Lower lobe of right lung (tissue), 2 donors: ENCODE measurements around the gene TMC8. TPM values are rescaled to one million over a fixed set of nuclear protein-coding genes. Genes with fewer than 3 reads are reported as not detected.

Source experiments
- ATAC-seq, 2 donors: fragments of 200-7000 bp; cut with Tn5 transposase; one replicate each; pipeline ENCODE4 v1.9.1; 2020 to 2022; ENCODE audit warnings: mild to moderate bottlenecking in 2 of 2, moderate library complexity in 2 of 2
- DNase-seq: peaks from one replicate; pipeline ENCODE4 v3.0.0-alpha.2; 2020
- H3K27ac ChIP-seq: fragments of 200-600 bp; one replicate; pipeline ENCODE4 v1.8.0; 2022
- H3K27me3 ChIP-seq: fragments of 200-600 bp; one replicate; pipeline ENCODE4 v1.8.0; 2022; ENCODE audit warnings: low read depth
- H3K36me3 ChIP-seq: fragments of 200-600 bp; one replicate; pipeline ENCODE4 v1.8.0; 2022; ENCODE audit warnings: mild to moderate bottlenecking
- H3K4me1 ChIP-seq: fragments of 200-600 bp; one replicate; pipeline ENCODE4 v1.8.0; 2022
- H3K4me3 ChIP-seq: fragments of 200-600 bp; one replicate; pipeline ENCODE4 v1.8.0; 2022; ENCODE audit warnings: mild to moderate bottlenecking
- H3K9me3 ChIP-seq: fragments of 200-600 bp; one replicate; pipeline ENCODE4 v1.8.0; 2022
- CTCF ChIP-seq: fragments of 200-600 bp; IDR thresholded peaks from one replicate; pipeline ENCODE4 v1.8.0; 2022; ENCODE audit warnings: antibody characterized with exemption, mild to moderate bottlenecking
- intact Hi-C: fragments of 100-400 bp; cut with DNase I; formaldehyde crosslinking; loops from one replicate; pipeline ENCODE4 v1.11.0; 2022
- total RNA-seq: library from RNA; stranded (reverse); fragmentation: NEBNext Ultra II Directional; extraction: Animal tissue kit (Norgen Biotek cat#: 25700); gene quantifications from one replicate; pipeline ENCODE4 v1.2.1, GENCODE V29; 2021
- donor health status: DM: no; HTN: yes; CAD: no; lungs with severe emphysema.

The TMC8 gene
- total RNA-seq, 1 donor from 2014 or later, result 33.8 TPM

DNA sequence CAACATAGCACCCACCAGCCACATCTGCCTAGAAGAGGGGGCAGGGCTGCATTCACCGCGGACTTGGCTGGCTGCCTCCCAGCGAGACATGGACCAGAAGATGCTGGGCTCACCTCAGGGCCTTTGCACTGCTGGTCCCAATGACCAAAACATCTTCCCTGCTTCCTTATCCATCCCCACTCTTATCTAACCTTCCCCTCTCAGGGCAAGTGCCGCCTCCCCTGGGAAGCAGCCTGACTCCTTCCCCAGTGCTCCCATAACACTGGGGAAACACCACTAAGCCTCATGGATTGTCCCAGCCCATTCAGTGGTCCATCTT, 7.7 kb upstream of the TMC8 start:
- intact Hi-C loops, result loop anchor here (10.0 kb wide), 1 partner anchor 52 kb away; no protein-coding TSS in a partner anchor
- peaks cover 39% of the 10 kb centered on the region for H3K4me1 ChIP-seq
- peaks cover 69% of the 10 kb centered on the region for H3K36me3 ChIP-seq
- H3K9me3 ChIP-seq, result no peaks in the 10 kb centered on the region
- DNase-seq (no peak), ATAC-seq (no peak)
- H3K4me3 ChIP-seq, result no peak overlapping the region
- H3K27ac ChIP-seq, result no peak overlapping the region
- TF ChIP-seq CTCF, result no peak
- no peaks in the 10 kb centered on the region for H3K27me3 ChIP-seq

GRCh38 chr17:78123258-78123929, 7.2 kb upstream of the TMC8 start:
- no peak for DNase-seq
- no peak overlapping the region for H3K27ac ChIP-seq
- no peak overlapping the region for H3K4me3 ChIP-seq
- peaks cover 42% of the 10 kb centered on the region for H3K4me1 ChIP-seq
- ATAC-seq, result no peak
- no peaks in the 10 kb centered on the region for H3K9me3 ChIP-seq
- H3K36me3 ChIP-seq, result peaks cover 69% of the 10 kb centered on the region
- no peak for TF ChIP-seq CTCF
- intact Hi-C loops, result loop anchor here (10.0 kb wide), 1 partner anchor 51 kb away; no protein-coding TSS in a partner anchor
- no peaks in the 10 kb centered on the region for H3K27me3 ChIP-seq

DNA sequence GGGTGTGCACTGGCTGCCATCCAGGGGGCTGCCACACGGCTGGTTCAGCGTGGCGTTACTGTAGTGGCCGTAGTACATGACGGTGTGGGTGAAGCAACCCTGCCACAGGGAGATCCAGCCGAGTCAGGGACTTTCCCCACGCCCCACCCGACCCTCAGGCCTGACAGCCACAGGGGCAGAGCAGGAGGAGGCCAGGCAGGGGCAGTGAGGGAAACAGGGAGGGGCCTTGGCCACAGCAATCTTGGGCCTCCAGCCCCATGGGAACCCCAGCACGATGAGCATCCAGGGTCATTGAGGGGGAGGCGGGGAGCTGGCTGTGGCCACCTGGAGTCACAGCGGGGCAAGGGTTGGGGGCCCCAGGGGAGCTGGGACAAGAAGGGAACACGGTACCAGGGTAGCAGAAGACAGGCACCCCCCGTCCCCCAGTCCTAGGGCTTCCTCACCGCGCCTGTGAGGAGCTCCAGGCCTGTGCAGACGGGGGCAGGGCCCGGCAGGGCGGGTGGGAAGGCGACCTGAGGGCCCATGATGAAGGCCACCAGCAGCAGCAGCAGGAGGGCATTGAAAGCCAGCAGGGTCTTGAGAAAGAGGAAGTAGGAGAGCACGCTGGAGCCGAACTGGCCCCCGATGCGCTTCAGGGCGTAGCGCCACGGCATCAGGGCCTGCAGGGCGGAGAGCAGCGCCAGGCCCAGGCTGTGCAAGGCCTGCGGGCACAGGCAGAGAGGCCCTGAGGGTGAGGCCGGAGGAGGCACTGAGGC, 6.3 kb upstream of the TMC8 start:
- peaks cover 47% of the 10 kb centered on the region for H3K4me1 ChIP-seq
- H3K27me3 ChIP-seq, result no peaks in the 10 kb centered on the region
- peak overlapping the region; percentile 91 for H3K27ac ChIP-seq
- no peak for TF ChIP-seq CTCF
- H3K36me3 ChIP-seq, result peaks cover 61% of the 10 kb centered on the region
- no peaks in the 10 kb centered on the region for H3K9me3 ChIP-seq
- DNase-seq (no peak), ATAC-seq (no peak)
- intact Hi-C loops, result loop anchor here (10.0 kb wide), 1 partner anchor 51 kb away; no protein-coding TSS in a partner anchor
- peak overlapping the region; percentile 11 for H3K4me3 ChIP-seq

- TF ChIP-seq CTCF, result no peak
- H3K27me3 ChIP-seq, result no peaks in the 10 kb centered on the region
- no peaks in the 10 kb centered on the region for H3K9me3 ChIP-seq
- H3K4me3 ChIP-seq, result peak overlapping the region; percentile 11
- H3K27ac ChIP-seq, result peak overlapping the region; percentile 91
- DNase-seq (no peak), ATAC-seq (no peak)
- intact Hi-C loops, result loop anchor here (10.0 kb wide), 1 partner anchor 50 kb away; no protein-coding TSS in a partner anchor
- peaks cover 57% of the 10 kb centered on the region for H3K36me3 ChIP-seq
- peaks cover 53% of the 10 kb centered on the region for H3K4me1 ChIP-seq
These were observed 5.8 kb upstream of the TMC8 start for GRCh38 chr17:78124836-78125137.

DNA sequence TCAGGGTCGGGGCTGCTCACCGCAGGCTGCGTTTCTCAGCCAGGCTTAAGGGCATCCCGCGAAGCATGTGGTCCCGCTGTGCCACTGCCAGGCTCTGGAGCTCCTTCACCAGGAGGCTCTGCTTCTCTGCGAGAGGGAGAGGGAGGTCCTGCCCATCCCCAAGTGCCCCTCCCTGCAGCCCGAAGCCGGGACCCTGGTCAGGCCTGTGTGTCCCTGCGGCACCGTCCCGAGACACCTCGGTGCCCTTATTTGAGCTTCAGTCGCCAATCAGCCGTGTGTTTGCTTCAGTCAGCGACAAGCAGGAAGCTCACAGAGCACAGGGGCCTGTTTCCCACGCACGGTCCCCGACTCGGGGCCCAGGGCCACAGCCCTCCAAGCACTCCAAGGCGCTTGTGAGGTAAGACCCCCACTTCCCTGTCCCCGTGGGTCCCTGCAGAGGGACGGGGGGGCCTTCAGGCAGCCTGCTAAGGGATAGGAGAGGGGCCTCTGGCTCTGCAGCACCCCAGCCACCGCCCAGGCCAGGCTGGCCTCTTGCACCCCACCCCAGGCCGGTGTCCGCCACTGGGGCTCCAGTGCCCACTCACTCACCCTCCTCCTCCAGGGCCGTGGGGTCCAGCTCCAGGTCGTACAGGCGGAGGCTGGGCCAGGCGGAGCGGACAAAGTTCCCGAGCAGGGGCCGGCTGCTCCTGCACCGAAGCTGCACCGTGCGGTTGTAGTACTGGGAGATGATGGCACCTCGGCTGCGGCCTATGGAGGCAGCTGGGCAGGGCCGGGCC, 5.2 kb upstream of the TMC8 start:
- no peaks in the 10 kb centered on the region for H3K9me3 ChIP-seq
- no peaks in the 10 kb centered on the region for H3K27me3 ChIP-seq
- peak overlapping the region; percentile 91 for H3K27ac ChIP-seq
- DNase-seq (no peak), ATAC-seq (no peak)
- H3K4me3 ChIP-seq, result peak overlapping the region; percentile 3
- no peak for TF ChIP-seq CTCF
- intact Hi-C loops, result loop anchor here (10.0 kb wide), 1 partner anchor 49 kb away; no protein-coding TSS in a partner anchor
- H3K4me1 ChIP-seq, result peaks cover 58% of the 10 kb centered on the region
- peaks cover 56% of the 10 kb centered on the region for H3K36me3 ChIP-seq
